Glutamatergic neuron (in vitro differentiated cells): ENCODE data around the gene DHRS3. TPM values are rescaled to one million over a fixed set of nuclear protein-coding genes. Genes with fewer than 3 reads are reported as not detected.

Experiments
- DNase-seq: peaks from one replicate; pipeline ENCODE4 v3.0.0; 2022
- H3K27ac Mint-ChIP-seq: one replicate; pipeline ENCODE4 v1.8.0; 2020; ENCODE audit warnings: mild to moderate bottlenecking, mixed read lengths, inconsistent platforms; ENCODE audit not compliant: unreplicated experiment
- H3K27me3 Mint-ChIP-seq: one replicate; pipeline ENCODE4 v1.8.0; 2020; ENCODE audit warnings: mild to moderate bottlenecking, moderate library complexity, mixed read lengths, inconsistent platforms; ENCODE audit not compliant: unreplicated experiment
- H3K36me3 Mint-ChIP-seq: one replicate; pipeline ENCODE4 v1.8.0; 2020; ENCODE audit warnings: mild to moderate bottlenecking, mixed read lengths, inconsistent platforms; ENCODE audit not compliant: unreplicated experiment
- H3K4me1 Mint-ChIP-seq: one replicate; pipeline ENCODE4 v1.8.0; 2020; ENCODE audit warnings: mild to moderate bottlenecking, low read depth, mixed read lengths, inconsistent platforms; ENCODE audit not compliant: unreplicated experiment
- H3K4me3 Mint-ChIP-seq: one replicate; pipeline ENCODE4 v1.8.0; 2020; ENCODE audit warnings: mild to moderate bottlenecking, mixed read lengths, inconsistent platforms; ENCODE audit not compliant: unreplicated experiment
- H3K9me3 Mint-ChIP-seq: one replicate; pipeline ENCODE4 v1.8.0; 2020; ENCODE audit warnings: mild to moderate bottlenecking, moderate library complexity, mixed read lengths, inconsistent platforms; ENCODE audit not compliant: unreplicated experiment
- CTCF ChIP-seq: fragments of 200-600 bp; sonication (generic); IDR thresholded peaks from one replicate; pipeline ENCODE4 v1.5.0; 2021; ENCODE audit not compliant: partially characterized antibody, unreplicated experiment
- microRNA-seq: library from miRNA; unstranded; fragments of <30 nt; microRNA quantifications from one replicate; pipeline ENCODE4, GENCODE V29; 2020; ENCODE audit not compliant: unreplicated experiment
- total RNA-seq: library from RNA; stranded (reverse); fragmentation: NEBNext Ultra II Directional; extraction: Animal tissue kit (Norgen Biotek cat#: 25700); gene quantifications from one replicate; pipeline ENCODE4 v1.2.1, GENCODE V29; 2021; ENCODE audit not compliant: unreplicated experiment

DHRS3 gene
- total RNA-seq, 1 donor from 2014 or later: not detected

- no peak for DNase-seq
- Mint-ChIP-seq H3K27me3 (no peaks in the 10 kb centered on the region), H3K4me3 (no peak overlapping the region), H3K27ac (no peak overlapping the region), H3K4me1 (no peaks in the 10 kb centered on the region), H3K9me3 (peaks cover 3% of the 10 kb centered on the region), H3K36me3 (no peaks in the 10 kb centered on the region)
- TF ChIP-seq CTCF: no peak
These were observed 98.9 kb downstream of the DHRS3 start for GRCh38 chr1:12518931-12519692.

Small RNAs within 50 kb of the gene (microRNA-seq; reads per million reads assigned to microRNA genes)
- 0.69 reads per million for gene MIR6730

Other genes with a start within 250 kb of the DHRS3 start
- not detected for gene AADACL4, start 25.9 kb upstream of the DHRS3 start, total RNA-seq
- gene AADACL3, start 97.9 kb upstream of the DHRS3 start, total RNA-seq: not detected
- gene CFAP107, start 128.0 kb upstream of the DHRS3 start, total RNA-seq: not detected
- gene PRAMEF12, start 155.5 kb upstream of the DHRS3 start, total RNA-seq: 0.54 TPM
- 0.44 TPM for gene PRAMEF1, start 173.2 kb upstream of the DHRS3 start, total RNA-seq
- not detected for gene PRAMEF11, start 213.2 kb upstream of the DHRS3 start, total RNA-seq
- gene HNRNPCL1, start 230.5 kb upstream of the DHRS3 start, total RNA-seq: not detected
- gene PRAMEF2, start 238.9 kb upstream of the DHRS3 start, total RNA-seq: not detected